B cell (primary cell): Measurements from ENCODE around the gene BHLHE40. TPM values are rescaled to one million over a fixed set of nuclear protein-coding genes. Genes with fewer than 3 reads are reported as not detected.
A peak's percentile ranks its signal among the peaks of the same experiment; 100 is the strongest.

Source experiments
- ATAC-seq: fragments of 200-7000 bp; cut with Tn5 transposase; one replicate; pipeline ENCODE4 v1.10.0; 2021; ENCODE audit warnings: low read depth, mild to moderate bottlenecking, moderate number of reproducible peaks, moderate library complexity
- CTCF ChIA-PET: fragments of 350-600 bp; sonication (Branson Sonifier 250); formaldehyde crosslinking; loops from one replicate; lab custom pipeline; 2021; ENCODE audit warnings: antibody characterized with exemption, inconsistent platforms; lab: Charles Lee
- POLR2A ChIA-PET: fragments of 350-600 bp; sonication (Branson Sonifier 250); formaldehyde crosslinking; loops from one replicate; lab custom pipeline; 2021; ENCODE audit warnings: antibody characterized with exemption; lab: Charles Lee
- DNase-seq: peaks from one replicate; pipeline ENCODE4 v3.0.0; 2013
- H2AFZ ChIP-seq: 2 replicates; pipeline ENCODE4 v1.6.1; 2012; ENCODE audit warnings: mild to moderate bottlenecking, low read depth, low read length; ENCODE audit not compliant: insufficient read depth, poor library complexity, severe bottlenecking
- H3K27ac ChIP-seq, 2 donors: 1 replicate in 1 of 2; 2 replicates in 1 of 2; pipeline ENCODE4 v1.5.1; 2012 to 2013; ENCODE audit warnings: low read length in 2 of 2, mild to moderate bottlenecking in 2 of 2, moderate library complexity in 1 of 2
- H3K27me3 ChIP-seq, 4 experiments: fragments of 200-600 bp in 1 of 4; sonication (generic) in 1 of 4; replicated peaks in 1 of 4; 1 replicate in 2 of 4; 2 replicates in 2 of 4; pipeline versions ENCODE4 v1.6.1 to v1.7.0; 2013 to 2016; ENCODE audit warnings: low read length in 3 of 4, mild to moderate bottlenecking in 2 of 4, mixed read lengths in 1 of 4, moderate library complexity in 1 of 4; ENCODE audit not compliant: insufficient read depth in 4 of 4, control insufficient read depth in 3 of 4; ENCODE audit errors: control extremely low read depth in 1 of 4
- H3K36me3 ChIP-seq, 2 experiments: replicated peaks in 1 of 2; 1 replicate in 1 of 2; 2 replicates in 1 of 2; pipeline versions ENCODE4 v1.6.1 to v1.7.1; 2013; ENCODE audit warnings: low read length in 1 of 2; ENCODE audit not compliant: insufficient read depth in 2 of 2, control insufficient read depth in 1 of 2; ENCODE audit errors: control extremely low read depth in 1 of 2, extremely low read depth in 1 of 2
- H3K4me1 ChIP-seq, 2 donors: fragments of 200-600 bp in 1 of 2; sonication (generic) in 1 of 2; 1 replicate in 1 of 2; 2 replicates in 1 of 2; pipeline versions ENCODE4 v1.5.1 to v1.6.1; 2013 to 2017; ENCODE audit warnings: low read length in 2 of 2; ENCODE audit not compliant: control insufficient read depth in 2 of 2, insufficient read depth in 2 of 2
- H3K4me2 ChIP-seq: replicated peaks from 2 replicates; pipeline ENCODE3; 2012; ENCODE audit warnings: mild to moderate bottlenecking, low read depth, low read length; ENCODE audit not compliant: poor library complexity, severe bottlenecking
- H3K4me3 ChIP-seq, 5 experiments: fragments of 200-600 bp in 1 of 5; sonication (generic) in 1 of 5; 1 replicate in 3 of 5; 2 replicates in 2 of 5; pipeline versions ENCODE4 v1.5.1 to v1.7.0; 2011 to 2016; ENCODE audit warnings: low read length in 4 of 5, mild to moderate bottlenecking in 4 of 5, low read depth in 2 of 5, control low read depth in 1 of 5, moderate library complexity in 1 of 5; ENCODE audit not compliant: insufficient read depth in 1 of 5; ENCODE audit errors: control extremely low read depth in 1 of 5, extremely low read depth in 1 of 5
- H3K79me2 ChIP-seq: fragments of 200-600 bp; sonication (generic); one replicate; pipeline ENCODE4 v1.6.0; 2016; ENCODE audit warnings: low read length; ENCODE audit not compliant: control insufficient read depth, insufficient read depth
- H3K9ac ChIP-seq: fragments of 200-600 bp; sonication (generic); 2 replicates; pipeline ENCODE4 v1.6.1; 2017; ENCODE audit warnings: mild to moderate bottlenecking, low read length, moderate library complexity
- H3K9me3 ChIP-seq, 3 donors: one replicate each; pipeline versions ENCODE4 v1.6.1 to v1.7.1; 2013; ENCODE audit warnings: low read length in 2 of 3; ENCODE audit not compliant: control insufficient read depth in 2 of 3, insufficient read depth in 1 of 3; ENCODE audit errors: control extremely low read depth in 1 of 3
- H4K20me1 ChIP-seq: 2 replicates; pipeline ENCODE4 v1.6.0; 2012; ENCODE audit warnings: mild to moderate bottlenecking, low read length; ENCODE audit not compliant: insufficient read depth, control insufficient read depth, poor library complexity, severe bottlenecking
- H3K27ac Mint-ChIP-seq: one replicate; pipeline ENCODE4 v1.8.0; 2021; ENCODE audit warnings: mixed read lengths
- H3K27me3 Mint-ChIP-seq: one replicate; pipeline ENCODE4 v1.8.0; 2021; ENCODE audit warnings: mixed read lengths
- H3K4me1 Mint-ChIP-seq: one replicate; pipeline ENCODE4 v1.8.0; 2021; ENCODE audit warnings: mixed read lengths
- H3K4me3 Mint-ChIP-seq: one replicate; pipeline ENCODE4 v1.8.0; 2021; ENCODE audit warnings: mixed read lengths
- H3K9me3 Mint-ChIP-seq: one replicate; pipeline ENCODE4 v1.8.0; 2022; ENCODE audit warnings: mixed read lengths; ENCODE audit not compliant: insufficient read depth
- EZH2 ChIP-seq: IDR thresholded peaks from 2 replicates; pipeline ENCODE4 v1.6.1; 2012; ENCODE audit warnings: borderline replicate concordance, low read depth, mild to moderate bottlenecking, moderate library complexity, low read length; ENCODE audit not compliant: insufficient read depth, poor library complexity, severe bottlenecking
- WGBS: methylation state at CpG from one replicate; pipeline ENCODE4 v1.1.5; 2013; ENCODE audit warnings: missing lambda C conversion rate; ENCODE audit not compliant: insufficient coverage; 5-methylcytosine and 5-hydroxymethylcytosine counted together
- intact Hi-C: fragments of 100-400 bp; cut with micrococcal nuclease; formaldehyde crosslinking; loops from one replicate; pipeline ENCODE4 v1.10.0; 2022
- polyA plus RNA-seq: library from polyadenylated mRNA; depleted of rRNA; stranded (reverse); fragments of >200 nt; gene quantifications from 2 replicates; pipeline ENCODE4 v1.2.3, GENCODE V29; 2012
- total RNA-seq, 2 donors: library from RNA; stranded (reverse); fragments of 120-200 nt in 1 of 2; gene quantifications; 1 replicate in 1 of 2; 2 replicates in 1 of 2; pipeline versions ENCODE4 v1.2.3 to v1.2.4, GENCODE V29; 2013 to 2022
- TF ChIP-seq, protein P1 (sequence below): fragments of 200-600 bp; IDR thresholded peaks from one replicate; pipeline ENCODE4 v1.8.0; 2022; ENCODE audit warnings: antibody characterized with exemption, mild to moderate bottlenecking

BHLHE40 gene
- total and polyA plus RNA-seq, 2 donors (not counting 1 experiment from before 2014, with no cell fraction given) = 26.2 to 53.8 TPM

DNA sequence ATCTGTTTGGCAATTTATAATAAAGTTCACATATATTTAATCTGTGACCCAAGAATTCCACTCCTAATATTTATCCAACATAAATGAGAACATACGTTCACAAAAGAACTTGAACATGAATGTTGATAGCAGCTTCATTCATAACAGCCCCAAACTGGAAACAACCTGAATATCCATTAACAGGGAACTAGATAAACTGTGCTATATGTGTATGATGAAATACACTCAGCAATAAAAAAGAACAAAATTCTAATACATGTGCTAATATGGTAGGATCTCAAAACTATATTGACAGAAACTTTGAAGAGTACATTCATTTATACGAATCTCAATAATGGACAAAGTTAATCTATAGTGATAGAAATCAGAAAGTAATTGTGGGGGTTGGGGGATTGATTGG lies 5.1 kb upstream of the BHLHE40 start:
- H3K27ac Mint-ChIP-seq = peak overlapping the region; percentile 28
- no CpG with 5 or more reads among the region's 2 CpGs for WGBS
- Histone ChIP-seq H3K4me2 (no peak overlapping the region), H4K20me1 (no peaks in the 10 kb centered on the region), H3K36me3 (no peaks in the 10 kb centered on the region), H2AFZ (no peak overlapping the region), H3K27ac (no peak overlapping the region), H3K4me3 (no peak overlapping the region), H3K79me2 (no peaks in the 10 kb centered on the region), H3K9me3 (no peaks in the 10 kb centered on the region), H3K27me3 (no peaks in the 10 kb centered on the region), H3K9ac (no peak overlapping the region), H3K4me1 (peaks cover 30 to 34% of the 10 kb centered on the region in 2 donors)
- no peaks in the 10 kb centered on the region for H3K9me3 Mint-ChIP-seq
- intact Hi-C loops = loop anchor here (10.0 kb wide), 1 partner anchor 49 kb away; no protein-coding TSS in a partner anchor
- peaks cover 42% of the 10 kb centered on the region for H3K4me1 Mint-ChIP-seq
- ChIA-PET POLR2A (no interaction called here), CTCF (interaction anchor here (1.0 to 1.4 kb wide), 2 partner anchors 10 to 38 kb away, joined by 3 to 4 read pairs; no protein-coding TSS in a partner anchor)
- DNase-seq = no peak
- TF ChIP-seq, protein P1, sequence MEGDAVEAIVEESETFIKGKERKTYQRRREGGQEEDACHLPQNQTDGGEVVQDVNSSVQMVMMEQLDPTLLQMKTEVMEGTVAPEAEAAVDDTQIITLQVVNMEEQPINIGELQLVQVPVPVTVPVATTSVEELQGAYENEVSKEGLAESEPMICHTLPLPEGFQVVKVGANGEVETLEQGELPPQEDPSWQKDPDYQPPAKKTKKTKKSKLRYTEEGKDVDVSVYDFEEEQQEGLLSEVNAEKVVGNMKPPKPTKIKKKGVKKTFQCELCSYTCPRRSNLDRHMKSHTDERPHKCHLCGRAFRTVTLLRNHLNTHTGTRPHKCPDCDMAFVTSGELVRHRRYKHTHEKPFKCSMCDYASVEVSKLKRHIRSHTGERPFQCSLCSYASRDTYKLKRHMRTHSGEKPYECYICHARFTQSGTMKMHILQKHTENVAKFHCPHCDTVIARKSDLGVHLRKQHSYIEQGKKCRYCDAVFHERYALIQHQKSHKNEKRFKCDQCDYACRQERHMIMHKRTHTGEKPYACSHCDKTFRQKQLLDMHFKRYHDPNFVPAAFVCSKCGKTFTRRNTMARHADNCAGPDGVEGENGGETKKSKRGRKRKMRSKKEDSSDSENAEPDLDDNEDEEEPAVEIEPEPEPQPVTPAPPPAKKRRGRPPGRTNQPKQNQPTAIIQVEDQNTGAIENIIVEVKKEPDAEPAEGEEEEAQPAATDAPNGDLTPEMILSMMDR = no peak
- no peak for TF ChIP-seq EZH2
- ATAC-seq = no peak
- no peaks in the 10 kb centered on the region for H3K27me3 Mint-ChIP-seq
- H3K4me3 Mint-ChIP-seq = no peak overlapping the region

DNA sequence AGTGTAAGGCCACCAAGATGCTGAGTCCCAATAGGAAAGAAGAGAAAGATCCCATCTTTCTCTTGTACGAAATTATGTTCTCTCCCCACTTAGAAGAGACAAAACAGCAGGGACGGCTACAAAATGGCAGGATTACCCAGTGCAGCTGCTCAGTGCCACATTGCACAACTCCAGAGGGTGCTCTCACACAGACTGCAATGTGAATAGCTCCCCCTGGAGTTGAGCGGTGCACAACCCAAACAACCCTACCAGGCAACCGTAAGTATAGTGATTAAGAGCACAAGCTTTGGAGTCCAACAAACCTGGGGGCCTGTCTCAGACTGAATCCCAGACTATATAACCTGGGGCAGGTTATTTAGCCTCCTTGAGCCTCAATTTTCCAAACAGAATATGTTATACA lies 3.1 kb upstream of the BHLHE40 start:
- Mint-ChIP-seq H3K27ac (peak overlapping the region; percentile 96), H3K4me3 (peak overlapping the region; percentile 98), H3K9me3 (no peaks in the 10 kb centered on the region), H3K4me1 (peaks cover 54% of the 10 kb centered on the region), H3K27me3 (no peaks in the 10 kb centered on the region)
- H3K79me2 ChIP-seq = peaks cover 16% of the 10 kb centered on the region
- DNase-seq = peak; percentile 51
- H3K27me3 ChIP-seq = no peaks in the 10 kb centered on the region
- WGBS = 90% methylated on average over 4 of the region's 4 CpGs
- H3K4me2 ChIP-seq = no peak overlapping the region
- H3K9me3 ChIP-seq = no peaks in the 10 kb centered on the region
- no peak overlapping the region for H3K4me3 ChIP-seq
- peaks cover 41 to 42% of the 10 kb centered on the region in 2 donors for H3K4me1 ChIP-seq
- ChIA-PET POLR2A (interaction anchor here (0.6 to 1.1 kb wide), 2 partner anchors 50 to 255 kb away, joined by 3 to 6 read pairs; no protein-coding TSS in a partner anchor), CTCF (interaction anchor here (0.6 to 2.8 kb wide), 19 partner anchors 9 to 265 kb away, joined by 3 to 16 read pairs (median 4); no protein-coding TSS in a partner anchor)
- H3K36me3 ChIP-seq = peaks cover 0 to 5% of the 10 kb centered on the region in 2 experiments
- no peak overlapping the region for H3K9ac ChIP-seq
- ATAC-seq = no peak
- no peaks in the 10 kb centered on the region for H4K20me1 ChIP-seq
- intact Hi-C loops = loop anchor here (5.0 to 10.0 kb wide), 2 partner anchors 51 to 221 kb away; no protein-coding TSS in a partner anchor
- TF ChIP-seq, protein P1 = peak; percentile 21
- no peak for TF ChIP-seq EZH2
- peak overlapping the region in 1 of 2 donors; percentile 99 for H3K27ac ChIP-seq
- H2AFZ ChIP-seq = no peak overlapping the region
